Natural killer cell (primary cell): Measurements from ENCODE around the gene TMCO4. TPM values are rescaled to one million over a fixed set of nuclear protein-coding genes. Genes with fewer than 3 reads are reported as not detected.

Experiments used
- ATAC-seq, 3 donors: fragments of 150-1000 bp in 2 of 3; fragments of 200-7000 bp in 1 of 3; cut with Tn5 transposase; 1 replicate in 1 of 3; 2 replicates in 2 of 3; pipeline ENCODE4 v1.10.0; 2021; ENCODE audit warnings: mild to moderate bottlenecking in 2 of 3, moderate library complexity in 2 of 3
- DNase-seq, 2 donors: peaks; one replicate each; pipeline versions ENCODE4 v3.0.0 to v3.0.0-alpha.2; 2013 to 2021; ENCODE audit warnings: mixed read lengths in 1 of 2
- H3K27ac ChIP-seq: one replicate; pipeline ENCODE4 v1.5.1; 2013; ENCODE audit warnings: mild to moderate bottlenecking, low read length
- H3K27me3 ChIP-seq: one replicate; pipeline ENCODE4 v1.6.1; 2013; ENCODE audit warnings: low read length; ENCODE audit not compliant: control insufficient read depth, insufficient read depth
- H3K36me3 ChIP-seq: one replicate; pipeline ENCODE4 v1.6.1; 2013; ENCODE audit warnings: low read length; ENCODE audit not compliant: control insufficient read depth, insufficient read depth
- H3K4me1 ChIP-seq: one replicate; pipeline ENCODE4 v1.6.1; 2013; ENCODE audit warnings: low read length; ENCODE audit not compliant: control insufficient read depth, insufficient read depth
- H3K4me3 ChIP-seq: one replicate; pipeline ENCODE4 v1.5.1; 2013; ENCODE audit warnings: low read length
- H3K9me3 ChIP-seq: one replicate; pipeline ENCODE4 v1.6.1; 2013; ENCODE audit warnings: low read length; ENCODE audit not compliant: control insufficient read depth, insufficient read depth
- H3K27ac Mint-ChIP-seq, 2 donors: one replicate each; pipeline ENCODE4 v1.8.0; 2022; ENCODE audit warnings: mild to moderate bottlenecking in 2 of 2, mixed read lengths in 2 of 2, moderate library complexity in 1 of 2
- H3K27me3 Mint-ChIP-seq, 2 donors: one replicate each; pipeline ENCODE4 v1.8.0; 2022; ENCODE audit warnings: low read depth in 2 of 2, mixed read lengths in 2 of 2
- H3K36me3 Mint-ChIP-seq: one replicate; pipeline ENCODE4 v1.8.0; 2022; ENCODE audit warnings: mixed read lengths
- H3K4me1 Mint-ChIP-seq, 2 donors: one replicate each; pipeline ENCODE4 v1.8.0; 2022; ENCODE audit warnings: mixed read lengths in 2 of 2
- H3K4me3 Mint-ChIP-seq: one replicate; pipeline ENCODE4 v1.8.0; 2022; ENCODE audit warnings: mild to moderate bottlenecking, moderate library complexity, mixed read lengths
- H3K9me3 Mint-ChIP-seq, 2 donors: one replicate each; pipeline ENCODE4 v1.8.0; 2022; ENCODE audit warnings: mixed read lengths in 2 of 2
- WGBS: methylation state at CpG from one replicate; pipeline ENCODE4 v1.1.7; 2013; ENCODE audit warnings: missing lambda C conversion rate; ENCODE audit not compliant: insufficient coverage; 5-methylcytosine and 5-hydroxymethylcytosine counted together
- intact Hi-C: fragments of 100-400 bp; cut with micrococcal nuclease; formaldehyde crosslinking; loops from one replicate; pipeline ENCODE4 v1.14.2; 2022
- total RNA-seq, 4 donors: library from RNA; stranded (reverse); fragments of 120-200 nt in 1 of 4; gene quantifications; one replicate each; pipeline versions ENCODE4 v1.2.3 to v1.2.4, GENCODE V29; 2013 to 2022
- TF ChIP-seq, protein P1 (sequence below): fragments of 200-600 bp; IDR thresholded peaks from one replicate; pipeline ENCODE4 v1.8.0; 2022; ENCODE audit warnings: antibody characterized with exemption

TMCO4 gene
- total RNA-seq, 3 donors from 2014 or later (not counting 1 experiment from before 2014, with no cell fraction given), result 14.2 to 21.5 (median 18.3) TPM

DNA sequence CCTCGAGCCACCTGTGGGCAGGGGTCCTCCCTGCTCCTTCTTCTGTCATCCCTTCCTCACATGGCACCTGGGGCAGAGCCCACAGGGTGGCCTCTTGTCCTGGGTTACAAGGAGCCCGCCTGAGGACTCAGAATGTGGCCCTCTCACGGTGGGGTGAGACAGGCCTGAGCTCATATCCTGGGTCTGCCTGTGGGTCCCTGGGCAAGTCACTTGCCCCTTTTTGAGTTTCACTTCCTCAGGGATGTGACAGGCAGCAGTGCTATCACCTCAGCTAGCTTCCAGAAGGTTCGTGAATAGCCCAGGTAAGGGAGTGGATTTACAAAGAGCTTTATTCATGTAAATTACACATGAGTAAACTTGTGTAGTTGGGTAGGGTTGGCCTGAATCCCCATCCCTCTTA is 101.5 kb downstream of the TMCO4 start:
- TF ChIP-seq, protein P1, sequence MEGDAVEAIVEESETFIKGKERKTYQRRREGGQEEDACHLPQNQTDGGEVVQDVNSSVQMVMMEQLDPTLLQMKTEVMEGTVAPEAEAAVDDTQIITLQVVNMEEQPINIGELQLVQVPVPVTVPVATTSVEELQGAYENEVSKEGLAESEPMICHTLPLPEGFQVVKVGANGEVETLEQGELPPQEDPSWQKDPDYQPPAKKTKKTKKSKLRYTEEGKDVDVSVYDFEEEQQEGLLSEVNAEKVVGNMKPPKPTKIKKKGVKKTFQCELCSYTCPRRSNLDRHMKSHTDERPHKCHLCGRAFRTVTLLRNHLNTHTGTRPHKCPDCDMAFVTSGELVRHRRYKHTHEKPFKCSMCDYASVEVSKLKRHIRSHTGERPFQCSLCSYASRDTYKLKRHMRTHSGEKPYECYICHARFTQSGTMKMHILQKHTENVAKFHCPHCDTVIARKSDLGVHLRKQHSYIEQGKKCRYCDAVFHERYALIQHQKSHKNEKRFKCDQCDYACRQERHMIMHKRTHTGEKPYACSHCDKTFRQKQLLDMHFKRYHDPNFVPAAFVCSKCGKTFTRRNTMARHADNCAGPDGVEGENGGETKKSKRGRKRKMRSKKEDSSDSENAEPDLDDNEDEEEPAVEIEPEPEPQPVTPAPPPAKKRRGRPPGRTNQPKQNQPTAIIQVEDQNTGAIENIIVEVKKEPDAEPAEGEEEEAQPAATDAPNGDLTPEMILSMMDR, result no peak
- H3K36me3 ChIP-seq, result peaks cover 10% of the 10 kb centered on the region
- Mint-ChIP-seq H3K9me3 (no peaks in the 10 kb centered on the region), H3K4me3 (no peak overlapping the region), H3K36me3 (no peaks in the 10 kb centered on the region), H3K27ac (no peak overlapping the region), H3K27me3 (no peaks in the 10 kb centered on the region), H3K4me1 (no peaks in the 10 kb centered on the region)
- H3K27ac ChIP-seq, result no peak overlapping the region
- H3K4me1 ChIP-seq, result no peaks in the 10 kb centered on the region
- H3K9me3 ChIP-seq, result no peaks in the 10 kb centered on the region
- ATAC-seq, result no peak
- intact Hi-C loops, result no loop called here
- DNase-seq, result no peak
- no peaks in the 10 kb centered on the region for H3K27me3 ChIP-seq
- H3K4me3 ChIP-seq, result no peak overlapping the region
- WGBS, result 75% methylated on average over 4 of the region's 4 CpGs

- intact Hi-C loops, result no loop called here
- ATAC-seq, result no peak
- Histone ChIP-seq H3K36me3 (peaks cover 10% of the 10 kb centered on the region), H3K27me3 (no peaks in the 10 kb centered on the region), H3K9me3 (no peaks in the 10 kb centered on the region), H3K4me1 (no peaks in the 10 kb centered on the region), H3K27ac (no peak overlapping the region), H3K4me3 (no peak overlapping the region)
- no peak overlapping the region for H3K4me3 Mint-ChIP-seq
- no peak for DNase-seq
- TF ChIP-seq, protein P1, result no peak
- no peaks in the 10 kb centered on the region for H3K36me3 Mint-ChIP-seq
- H3K27me3 Mint-ChIP-seq, result no peaks in the 10 kb centered on the region
- 92% methylated on average over 8 of the region's 8 CpGs for whole genome bisulfite sequencing
- H3K9me3 Mint-ChIP-seq, result no peaks in the 10 kb centered on the region
- H3K4me1 Mint-ChIP-seq, result no peaks in the 10 kb centered on the region
- no peak overlapping the region for H3K27ac Mint-ChIP-seq
These were observed 102.9 kb downstream of the TMCO4 start for GRCh38 chr1:19696820-19697219.

DNA sequence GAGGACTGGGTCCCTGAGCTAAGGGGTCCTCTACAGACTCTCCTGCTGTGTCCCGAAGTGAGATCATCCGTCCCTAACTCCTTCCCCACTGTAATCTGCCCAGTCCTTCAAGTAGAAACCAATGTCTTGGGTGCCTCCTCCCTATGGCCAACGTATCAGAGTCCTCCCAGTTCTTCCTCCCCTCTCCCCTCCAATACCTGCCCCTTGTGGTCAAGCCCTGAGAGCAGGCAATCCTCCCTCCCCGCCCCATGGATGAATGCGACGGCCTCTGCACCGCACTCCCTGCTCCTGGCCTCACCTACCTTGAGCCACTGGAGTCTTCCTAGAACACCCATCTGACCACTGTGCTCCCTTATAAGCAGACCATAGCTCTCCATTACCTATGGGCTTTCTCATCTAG is 103.9 kb downstream of the TMCO4 start:
- H3K4me1 Mint-ChIP-seq, result no peaks in the 10 kb centered on the region
- no peak overlapping the region for H3K4me3 ChIP-seq
- H3K4me3 Mint-ChIP-seq, result no peak overlapping the region
- H3K9me3 Mint-ChIP-seq, result no peaks in the 10 kb centered on the region
- H3K27me3 ChIP-seq, result no peaks in the 10 kb centered on the region
- H3K36me3 Mint-ChIP-seq, result no peaks in the 10 kb centered on the region
- H3K36me3 ChIP-seq, result peaks cover 10% of the 10 kb centered on the region
- WGBS, result 93% methylated on average over 7 of the region's 7 CpGs
- ATAC-seq (no peak), DNase-seq (no peak)
- H3K9me3 ChIP-seq, result no peaks in the 10 kb centered on the region
- no peak overlapping the region for H3K27ac Mint-ChIP-seq
- intact Hi-C loops, result no loop called here
- H3K27ac ChIP-seq, result no peak overlapping the region
- no peaks in the 10 kb centered on the region for H3K27me3 Mint-ChIP-seq
- TF ChIP-seq, protein P1, result no peak
- H3K4me1 ChIP-seq, result no peaks in the 10 kb centered on the region

DNA sequence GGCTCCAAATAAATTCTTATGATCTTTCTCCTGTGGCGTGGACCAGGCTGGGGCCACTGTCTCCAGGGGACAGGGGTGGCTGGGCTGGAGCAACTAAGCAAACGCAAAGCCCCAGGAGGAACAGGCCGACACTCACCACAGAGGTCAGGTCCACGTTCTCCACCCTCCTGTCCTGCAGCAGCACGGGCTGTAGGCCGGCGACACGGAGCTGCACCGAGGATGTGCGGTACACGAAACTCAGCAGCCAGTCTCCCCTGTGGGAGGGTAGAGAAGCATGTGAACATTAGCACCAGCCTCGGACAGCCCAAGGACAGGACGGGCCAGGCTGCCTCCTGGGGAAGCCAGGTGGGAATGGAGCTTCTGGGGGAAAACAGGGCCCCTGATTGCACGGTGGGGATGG is 105.4 kb downstream of the TMCO4 start:
- 89% methylated on average over 14 of the region's 14 CpGs for whole genome bisulfite sequencing
- Histone ChIP-seq H3K4me3 (no peak overlapping the region), H3K27me3 (no peaks in the 10 kb centered on the region), H3K36me3 (peaks cover 6% of the 10 kb centered on the region), H3K4me1 (peaks cover 11% of the 10 kb centered on the region), H3K27ac (no peak overlapping the region), H3K9me3 (peaks cover 6% of the 10 kb centered on the region)
- intact Hi-C loops, result no loop called here
- Mint-ChIP-seq H3K4me3 (no peak overlapping the region), H3K9me3 (no peaks in the 10 kb centered on the region), H3K27ac (no peak overlapping the region), H3K27me3 (no peaks in the 10 kb centered on the region), H3K4me1 (peaks cover 3 to 12% of the 10 kb centered on the region in 2 donors), H3K36me3 (no peaks in the 10 kb centered on the region)
- DNase-seq, result no peak
- ATAC-seq, result no peak
- TF ChIP-seq, protein P1, result no peak
